ENCODE measurements around the gene GPAM. TPM values are rescaled to one million over a fixed set of nuclear protein-coding genes. Genes with fewer than 3 reads are reported as not detected.

Gene GPAM
- polyA plus RNA-seq, 3 donors, result 0.37 to 1.3 (median 0.59) TPM

DNA sequence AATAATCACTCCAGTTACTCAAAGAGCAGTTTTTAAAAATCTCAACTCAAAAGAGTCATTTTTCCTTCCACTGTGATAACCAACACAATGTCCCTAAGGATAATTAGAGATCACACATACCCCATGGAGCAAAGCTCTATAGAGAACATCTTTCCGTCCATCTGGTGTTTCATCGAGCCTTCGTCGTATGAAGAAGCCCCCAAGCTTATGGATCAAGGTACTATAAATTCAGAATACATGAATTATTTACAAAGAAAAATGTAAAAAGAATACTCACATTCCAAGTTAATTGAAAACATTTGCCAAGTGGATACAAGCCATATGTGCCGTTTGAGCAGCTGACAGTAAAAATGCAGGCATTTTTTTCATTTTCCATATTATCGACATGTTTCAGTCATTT is 14.8 kb downstream of the GPAM start:
- Mint-ChIP-seq H3K4me3 (no peak overlapping the region), H3K36me3 (peaks cover 74 to 79% of the 10 kb centered on the region in 2 donors), H3K9me3 (no peaks in the 10 kb centered on the region), H3K27ac (no peak overlapping the region), H3K27me3 (ENCODE audit: low read depth in 3 of 3) (no peaks in the 10 kb centered on the region), H3K4me1 (no peaks in the 10 kb centered on the region)
- intact Hi-C loops (cut with micrococcal nuclease), result no loop called here
- DNase-seq, result no peak
- Histone ChIP-seq H3K9ac (ENCODE audit: insufficient read depth, low read length, poor library complexity, severe bottlenecking) (no peak overlapping the region), H3K27me3 (ENCODE audit: control insufficient read depth in 2 of 2, insufficient read depth in 2 of 2, low read length in 2 of 2) (no peaks in the 10 kb centered on the region), H3K27ac (ENCODE audit: low read depth in 1 of 2, low read length in 2 of 2) (no peak overlapping the region), H3K79me2 (ENCODE audit: insufficient read depth, low read length) (no peaks in the 10 kb centered on the region), H4K20me1 (ENCODE audit: insufficient read depth, low read length) (no peaks in the 10 kb centered on the region), H2AFZ (ENCODE audit: insufficient read depth, low read depth, low read length, poor library complexity, severe bottlenecking) (no peak overlapping the region), H3K4me3 (replicated peaks in 1 of 3; ENCODE audit: low read depth in 2 of 3, low read length in 3 of 3) (no peak overlapping the region), H3K36me3 (replicated peaks in 1 of 2; ENCODE audit: control insufficient read depth in 1 of 2, insufficient read depth in 2 of 2, low read length in 2 of 2) (peaks cover 37 to 87% of the 10 kb centered on the region in 2 donors), H3K4me1 (ENCODE audit: control insufficient read depth in 1 of 2, insufficient read depth in 2 of 2, low read length in 2 of 2) (no peaks in the 10 kb centered on the region), H3K4me2 (replicated peaks; ENCODE audit: extremely low read depth, low read length, poor library complexity, severe bottlenecking) (no peak overlapping the region), H3K9me3 (replicated peaks in 1 of 2; ENCODE audit: control insufficient read depth in 1 of 2, insufficient read depth in 1 of 2, low read length in 2 of 2) (no peaks in the 10 kb centered on the region)
- no CpG with 5 or more reads among the region's 6 CpGs for WGBS (ENCODE audit: insufficient coverage)
- TF ChIP-seq, protein P1, sequence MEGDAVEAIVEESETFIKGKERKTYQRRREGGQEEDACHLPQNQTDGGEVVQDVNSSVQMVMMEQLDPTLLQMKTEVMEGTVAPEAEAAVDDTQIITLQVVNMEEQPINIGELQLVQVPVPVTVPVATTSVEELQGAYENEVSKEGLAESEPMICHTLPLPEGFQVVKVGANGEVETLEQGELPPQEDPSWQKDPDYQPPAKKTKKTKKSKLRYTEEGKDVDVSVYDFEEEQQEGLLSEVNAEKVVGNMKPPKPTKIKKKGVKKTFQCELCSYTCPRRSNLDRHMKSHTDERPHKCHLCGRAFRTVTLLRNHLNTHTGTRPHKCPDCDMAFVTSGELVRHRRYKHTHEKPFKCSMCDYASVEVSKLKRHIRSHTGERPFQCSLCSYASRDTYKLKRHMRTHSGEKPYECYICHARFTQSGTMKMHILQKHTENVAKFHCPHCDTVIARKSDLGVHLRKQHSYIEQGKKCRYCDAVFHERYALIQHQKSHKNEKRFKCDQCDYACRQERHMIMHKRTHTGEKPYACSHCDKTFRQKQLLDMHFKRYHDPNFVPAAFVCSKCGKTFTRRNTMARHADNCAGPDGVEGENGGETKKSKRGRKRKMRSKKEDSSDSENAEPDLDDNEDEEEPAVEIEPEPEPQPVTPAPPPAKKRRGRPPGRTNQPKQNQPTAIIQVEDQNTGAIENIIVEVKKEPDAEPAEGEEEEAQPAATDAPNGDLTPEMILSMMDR (IDR thresholded peaks at IDR 0.05), result no peak

DNA sequence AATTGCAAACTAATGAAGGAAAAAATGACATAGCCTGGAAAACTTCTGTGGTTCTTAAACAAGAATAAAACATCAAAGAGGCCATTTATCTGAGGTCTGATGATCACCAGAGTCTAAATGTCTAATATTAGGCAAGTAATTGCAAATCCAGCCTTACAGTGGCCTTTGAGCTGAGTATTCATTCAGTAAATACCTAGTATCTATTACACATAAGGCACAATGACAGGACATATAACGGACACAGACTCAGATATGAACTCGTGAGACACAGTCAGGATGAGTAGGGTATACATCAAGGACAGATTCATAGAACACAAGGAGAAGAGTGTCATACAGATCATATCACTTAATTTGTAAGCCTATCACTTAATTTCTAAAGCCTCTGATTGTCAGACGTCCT is 16.8 kb downstream of the GPAM start:
- H3K79me2 ChIP-seq (ENCODE audit: insufficient read depth, low read length), result no peaks in the 10 kb centered on the region
- no peaks in the 10 kb centered on the region for H3K4me1 ChIP-seq (ENCODE audit: control insufficient read depth in 1 of 2, insufficient read depth in 2 of 2, low read length in 2 of 2)
- no peaks in the 10 kb centered on the region for H4K20me1 ChIP-seq (ENCODE audit: insufficient read depth, low read length)
- H3K9ac ChIP-seq (ENCODE audit: insufficient read depth, low read length, poor library complexity, severe bottlenecking), result no peak overlapping the region
- no peak overlapping the region for H3K4me3 Mint-ChIP-seq
- H3K9me3 ChIP-seq (replicated peaks in 1 of 2; ENCODE audit: control insufficient read depth in 1 of 2, insufficient read depth in 1 of 2, low read length in 2 of 2), result no peaks in the 10 kb centered on the region
- H3K36me3 Mint-ChIP-seq, result peaks cover 72 to 78% of the 10 kb centered on the region in 2 donors
- 89% methylated on average over 1 of the region's 3 CpGs for WGBS (ENCODE audit: insufficient coverage)
- no peak overlapping the region for H3K27ac ChIP-seq (ENCODE audit: low read depth in 1 of 2, low read length in 2 of 2)
- H3K27me3 ChIP-seq (ENCODE audit: control insufficient read depth in 2 of 2, insufficient read depth in 2 of 2, low read length in 2 of 2), result no peaks in the 10 kb centered on the region
- H3K27ac Mint-ChIP-seq, result no peak overlapping the region
- intact Hi-C loops (cut with micrococcal nuclease), result no loop called here
- TF ChIP-seq, protein P1 (IDR thresholded peaks at IDR 0.05), result no peak
- H3K36me3 ChIP-seq (replicated peaks in 1 of 2; ENCODE audit: control insufficient read depth in 1 of 2, insufficient read depth in 2 of 2, low read length in 2 of 2), result peaks cover 37 to 85% of the 10 kb centered on the region in 2 donors
- H3K4me2 ChIP-seq (replicated peaks; ENCODE audit: extremely low read depth, low read length, poor library complexity, severe bottlenecking), result no peak overlapping the region
- H3K27me3 Mint-ChIP-seq (ENCODE audit: low read depth in 3 of 3), result peaks cover 0 to 1% (median 0%) of the 10 kb centered on the region in 3 donors
- no peak overlapping the region for H2AFZ ChIP-seq (ENCODE audit: insufficient read depth, low read depth, low read length, poor library complexity, severe bottlenecking)
- no peak overlapping the region for H3K4me3 ChIP-seq (replicated peaks in 1 of 3; ENCODE audit: low read depth in 2 of 3, low read length in 3 of 3)
- H3K4me1 Mint-ChIP-seq, result no peaks in the 10 kb centered on the region
- DNase-seq, result no peak
- H3K9me3 Mint-ChIP-seq, result no peaks in the 10 kb centered on the region

All from CD14-positive monocyte (primary cell).